AG04449 (cell line): ENCODE data around the gene ARPIN.
"Not testable (repeated sequence)": the region's sequence is repeated elsewhere in the genome, so short reads cannot be mapped to it uniquely, and the experiment has no call there.

Source experiments
- CTCF ChIA-PET: fragments of 350-600 bp; formaldehyde crosslinking; extraction: SDS; loops from one replicate; lab custom pipeline; 2021; ENCODE audit warnings: antibody characterized with exemption; lab: Yijun Ruan, JAX
- POLR2A ChIA-PET: fragments of 400-600, 350-600 bp; formaldehyde crosslinking; extraction: SDS; loops from one replicate; lab custom pipeline; 2020; ENCODE audit warnings: antibody characterized with exemption, inconsistent platforms; lab: Yijun Ruan, JAX
- DNase-seq: peaks from one replicate; pipeline ENCODE4 v3.0.0-alpha.2; 2010; ENCODE audit warnings: low read depth, low spot score
- H3K4me3 ChIP-seq: 2 replicates; pipeline ENCODE4 v1.5.1; 2011; ENCODE audit warnings: low read depth, mild to moderate bottlenecking, control low read depth, low read length
- TF ChIP-seq, protein P1 (sequence below): IDR thresholded peaks from one replicate; pipeline ENCODE4 v1.5.1; 2011; ENCODE audit warnings: mild to moderate bottlenecking, moderate library complexity, low read length, control low read depth, inconsistent platforms; ENCODE audit not compliant: insufficient read depth; ENCODE audit errors: missing control alignments

ARPIN gene

GRCh38 chr15:89946681-89947299 lies 34.0 kb upstream of the ARPIN start:
- ChIA-PET POLR2A (no interaction called here), CTCF (interaction anchor here (0.9 kb wide), 1 partner anchor 25 kb away, joined by 4 read pairs; no protein-coding TSS in a partner anchor)
- TF ChIP-seq, protein P1, sequence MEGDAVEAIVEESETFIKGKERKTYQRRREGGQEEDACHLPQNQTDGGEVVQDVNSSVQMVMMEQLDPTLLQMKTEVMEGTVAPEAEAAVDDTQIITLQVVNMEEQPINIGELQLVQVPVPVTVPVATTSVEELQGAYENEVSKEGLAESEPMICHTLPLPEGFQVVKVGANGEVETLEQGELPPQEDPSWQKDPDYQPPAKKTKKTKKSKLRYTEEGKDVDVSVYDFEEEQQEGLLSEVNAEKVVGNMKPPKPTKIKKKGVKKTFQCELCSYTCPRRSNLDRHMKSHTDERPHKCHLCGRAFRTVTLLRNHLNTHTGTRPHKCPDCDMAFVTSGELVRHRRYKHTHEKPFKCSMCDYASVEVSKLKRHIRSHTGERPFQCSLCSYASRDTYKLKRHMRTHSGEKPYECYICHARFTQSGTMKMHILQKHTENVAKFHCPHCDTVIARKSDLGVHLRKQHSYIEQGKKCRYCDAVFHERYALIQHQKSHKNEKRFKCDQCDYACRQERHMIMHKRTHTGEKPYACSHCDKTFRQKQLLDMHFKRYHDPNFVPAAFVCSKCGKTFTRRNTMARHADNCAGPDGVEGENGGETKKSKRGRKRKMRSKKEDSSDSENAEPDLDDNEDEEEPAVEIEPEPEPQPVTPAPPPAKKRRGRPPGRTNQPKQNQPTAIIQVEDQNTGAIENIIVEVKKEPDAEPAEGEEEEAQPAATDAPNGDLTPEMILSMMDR: no peak
- DNase-seq: no peak
- no peak overlapping the region for H3K4me3 ChIP-seq

DNA sequence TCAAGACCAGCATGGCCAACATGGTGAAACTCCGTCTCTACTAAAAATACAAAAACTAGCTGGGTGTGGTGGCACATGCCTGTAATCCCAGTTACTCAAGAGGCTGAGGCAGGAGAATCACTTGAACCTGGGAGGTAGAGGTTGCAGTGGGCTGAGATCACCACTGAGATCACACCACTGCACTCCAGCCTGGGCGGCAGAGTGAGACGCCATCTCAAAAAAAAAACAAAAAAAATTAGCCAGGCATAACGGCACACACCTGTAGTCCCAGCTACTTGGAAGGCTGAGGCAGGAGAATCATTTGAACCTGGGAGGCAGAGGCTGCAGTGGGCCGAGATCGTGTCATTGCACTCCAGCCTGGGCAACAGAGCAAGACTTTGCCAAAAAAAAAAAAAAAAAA lies 31.0 kb upstream of the ARPIN start:
- DNase-seq, POLR2A ChIA-PET, H3K4me3 ChIP-seq: not testable (repeated sequence)
- CTCF ChIA-PET: interaction anchor here (1.5 kb wide), 1 partner anchor 128 kb away, joined by 4 read pairs; no protein-coding TSS in a partner anchor

DNA sequence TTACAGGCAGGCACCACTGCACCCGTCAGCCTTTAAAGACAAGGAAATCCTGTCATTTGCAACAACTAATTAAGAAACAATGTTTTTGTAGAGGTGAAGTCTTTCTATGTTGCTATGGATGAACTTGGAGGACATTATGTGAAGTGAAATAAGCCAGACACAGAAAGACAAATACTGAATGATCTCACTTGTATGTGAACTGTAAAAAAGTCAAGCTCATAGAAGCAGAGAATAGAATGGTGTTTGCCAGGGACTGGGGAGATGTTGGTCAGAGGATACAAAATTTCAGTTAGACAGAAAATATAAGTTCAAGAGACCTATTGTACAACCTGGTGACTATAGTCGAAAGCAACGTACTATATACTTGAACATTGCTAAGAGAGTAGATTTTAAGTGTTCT lies 27.2 kb upstream of the ARPIN start:
- no peak for DNase-seq
- ChIA-PET POLR2A (no interaction called here), CTCF (interaction anchor here (1.7 kb wide), 2 partner anchors 65 to 202 kb away, joined by 3 to 5 read pairs; no protein-coding TSS in a partner anchor)
- TF ChIP-seq, protein P1: no peak
- no peak overlapping the region for H3K4me3 ChIP-seq

- POLR2A ChIA-PET, H3K4me3 ChIP-seq, DNase-seq: not testable (repeated sequence)
- CTCF ChIA-PET: interaction anchor here (0.9 to 1.7 kb wide), 3 partner anchors 65 to 201 kb away, joined by 3 to 5 read pairs (median 3); no protein-coding TSS in a partner anchor
Observed at GRCh38 chr15:89939377-89939776, 26.6 kb upstream of the ARPIN start.

GRCh38 chr15:89937365-89938350 lies 24.9 kb upstream of the ARPIN start:
- ChIA-PET CTCF (interaction anchor here (0.6 to 1.7 kb wide), 2 partner anchors 33 to 63 kb away, joined by 3 to 5 read pairs; no protein-coding TSS in a partner anchor), POLR2A (no interaction called here)
- TF ChIP-seq, protein P1: no peak
- no peak overlapping the region for H3K4me3 ChIP-seq
- no peak for DNase-seq

DNA sequence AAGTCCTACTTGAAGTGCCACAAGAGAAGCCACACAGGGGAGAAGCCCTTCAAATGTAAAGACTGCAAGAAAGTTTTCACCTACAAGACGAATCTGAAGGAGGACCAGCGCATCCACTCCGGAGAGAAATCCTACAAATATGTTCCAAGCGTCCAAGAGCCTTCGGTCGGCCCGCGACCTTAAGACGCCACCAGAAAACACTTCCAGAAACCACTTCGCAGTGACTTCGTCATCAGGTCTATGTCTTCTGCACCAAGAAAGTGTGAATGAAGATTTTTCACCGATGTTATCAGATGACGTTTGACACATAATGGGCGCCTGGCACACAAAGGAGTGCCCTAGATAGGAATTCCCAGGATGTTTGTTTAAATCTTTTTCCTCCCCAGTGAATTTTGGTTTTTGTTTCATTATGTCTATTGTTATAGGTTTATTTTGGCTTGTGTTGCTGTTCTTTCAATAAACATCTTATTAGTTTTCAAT lies 24.1 kb upstream of the ARPIN start:
- CTCF ChIA-PET: interaction anchor here (0.6 kb wide), 1 partner anchor 34 kb away, joined by 3 read pairs; no protein-coding TSS in a partner anchor
- no peak for DNase-seq
- POLR2A ChIA-PET: no interaction called here
- TF ChIP-seq, protein P1: no peak
- H3K4me3 ChIP-seq: no peak overlapping the region
